ENCODE data around the gene RASD1. TPM values are rescaled to one million over a fixed set of nuclear protein-coding genes. Genes with fewer than 3 reads are reported as not detected.

The RASD1 gene
- total and polyA plus RNA-seq, 10 donors: 2.9 to 52.3 (median 10.2) TPM

DNA sequence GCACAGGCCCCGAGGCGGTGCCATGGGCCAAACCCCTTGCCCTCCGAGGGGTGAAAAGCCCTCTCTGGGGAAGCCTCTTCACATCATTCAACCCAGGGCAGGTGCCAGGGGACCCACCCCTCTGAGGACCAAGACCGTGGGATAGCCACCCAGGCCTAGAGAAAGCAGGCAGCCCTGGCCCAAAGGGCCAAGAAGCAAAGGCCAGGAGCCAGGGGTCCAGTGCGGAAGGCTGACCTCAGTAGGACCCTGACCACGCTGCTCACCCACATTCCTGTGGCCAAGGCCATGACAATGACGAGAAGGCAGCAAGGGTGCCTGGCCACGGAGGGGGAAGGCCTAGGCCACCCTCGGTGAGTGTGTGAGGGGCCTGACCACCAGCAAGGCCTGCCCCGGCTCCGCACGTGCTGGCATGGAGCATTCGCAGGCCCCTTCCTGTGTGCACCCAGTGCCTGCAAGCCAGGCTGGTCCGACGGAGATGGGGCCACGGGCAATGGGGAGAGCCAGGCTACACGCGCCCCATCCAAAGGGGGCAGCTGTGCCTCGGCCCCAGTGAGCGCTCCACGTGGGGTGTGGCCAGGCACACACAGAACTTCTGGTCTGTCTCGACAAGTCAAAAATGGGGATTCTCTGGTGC lies 24.5 kb upstream of the RASD1 start:
- peaks cover 0 to 20% (median 7%) of the 10 kb centered on the region in 6 donors for H3K36me3 ChIP-seq
- TF ChIP-seq POLR2AphosphoS5 (IDR thresholded peaks at IDR 0.05): no peak
- no peak for TF ChIP-seq POLR2A (IDR thresholded peaks at IDR 0.05)
- no peak for TF ChIP-seq CTCF (IDR thresholded peaks at IDR 0.05 in 8 of 11, conservative IDR thresholded peaks at IDR 0.05 in 3 of 11)
- no peak overlapping the region for H3K27ac ChIP-seq
- no peaks in the 10 kb centered on the region for H3K9me3 ChIP-seq
- no peak overlapping the region for H3K4me3 ChIP-seq
- 89 to 96% (median 91%) methylated on average over 16 to 22 of the region's 22 CpGs for WGBS, 5 donors
- no peaks in the 10 kb centered on the region for H3K27me3 ChIP-seq (replicated peaks in 1 of 7)
- no peak for DNase-seq
- no peaks in the 10 kb centered on the region for H3K4me1 ChIP-seq
- intact Hi-C loops (cut with DNase I; ENCODE audit: low total_unique reads): no loop called here

GRCh38 chr17:17519886-17520285 lies 23.7 kb upstream of the RASD1 start:
- 90 to 97% (median 93%) methylated on average over 6 to 10 of the region's 10 CpGs for WGBS, 5 donors
- H3K27me3 ChIP-seq (replicated peaks in 1 of 7): no peaks in the 10 kb centered on the region
- H3K9me3 ChIP-seq: no peaks in the 10 kb centered on the region
- H3K4me1 ChIP-seq: no peaks in the 10 kb centered on the region
- DNase-seq: no peak
- peaks cover 0 to 20% (median 7%) of the 10 kb centered on the region in 6 donors for H3K36me3 ChIP-seq
- intact Hi-C loops (cut with DNase I; ENCODE audit: low total_unique reads): no loop called here
- no peak for TF ChIP-seq CTCF (IDR thresholded peaks at IDR 0.05 in 8 of 11, conservative IDR thresholded peaks at IDR 0.05 in 3 of 11)
- TF ChIP-seq POLR2AphosphoS5 (IDR thresholded peaks at IDR 0.05): no peak
- no peak for TF ChIP-seq POLR2A (IDR thresholded peaks at IDR 0.05)
- no peak overlapping the region for H3K4me3 ChIP-seq
- H3K27ac ChIP-seq: no peak overlapping the region

GRCh38 chr17:17518951-17519350 lies 22.8 kb upstream of the RASD1 start:
- 74 to 96% (median 90%) methylated on average over 5 of the region's 5 CpGs for WGBS, 5 donors
- intact Hi-C loops (cut with DNase I; ENCODE audit: low total_unique reads): no loop called here
- Histone ChIP-seq H3K9me3 (no peaks in the 10 kb centered on the region), H3K36me3 (peaks cover 0 to 20% (median 7%) of the 10 kb centered on the region in 6 donors), H3K4me1 (no peaks in the 10 kb centered on the region), H3K27me3 (replicated peaks in 1 of 7) (no peaks in the 10 kb centered on the region), H3K27ac (no peak overlapping the region), H3K4me3 (no peak overlapping the region)
- DNase-seq: no peak
- TF ChIP-seq POLR2AphosphoS5 (IDR thresholded peaks at IDR 0.05) (no peak), CTCF (IDR thresholded peaks at IDR 0.05 in 8 of 11, conservative IDR thresholded peaks at IDR 0.05 in 3 of 11) (no peak), POLR2A (IDR thresholded peaks at IDR 0.05) (no peak)

GRCh38 chr17:17518014-17518413 lies 21.8 kb upstream of the RASD1 start:
- no peaks in the 10 kb centered on the region for H3K27me3 ChIP-seq (replicated peaks in 1 of 7)
- DNase-seq: no peak
- no peaks in the 10 kb centered on the region for H3K4me1 ChIP-seq
- TF ChIP-seq POLR2A (IDR thresholded peaks at IDR 0.05): no peak
- TF ChIP-seq CTCF (IDR thresholded peaks at IDR 0.05 in 8 of 11, conservative IDR thresholded peaks at IDR 0.05 in 3 of 11): no peak
- no peak for TF ChIP-seq POLR2AphosphoS5 (IDR thresholded peaks at IDR 0.05)
- intact Hi-C loops (cut with DNase I; ENCODE audit: low total_unique reads): no loop called here
- H3K4me3 ChIP-seq: no peak overlapping the region
- H3K27ac ChIP-seq: no peak overlapping the region
- no peaks in the 10 kb centered on the region for H3K9me3 ChIP-seq
- peaks cover 0 to 20% (median 7%) of the 10 kb centered on the region in 6 donors for H3K36me3 ChIP-seq
- WGBS, 5 donors: 85 to 100% (median 89%) methylated on average over 2 to 15 of the region's 15 CpGs

Data from spleen (tissue), 11 donors.